GM18505 (cell line): ENCODE data around the gene HMCN1.
A peak's percentile ranks its signal among the peaks of the same experiment; 100 is the strongest.
"Not testable (repeated sequence)": the region's sequence is repeated elsewhere in the genome, so short reads cannot be mapped to it uniquely, and the experiment has no call there.

Experiments
- ATAC-seq: cut with Tn5 transposase; IDR thresholded peaks from one replicate; pipeline ENCODE4 v1.9.1; 2021; ENCODE audit not compliant: unreplicated experiment
- POLR2A ChIP-seq: IDR thresholded peaks from 4 replicates; pipeline ENCODE4 v1.6.1; 2011; ENCODE audit warnings: borderline replicate concordance; ENCODE audit not compliant: insufficient read depth, insufficient read length; ENCODE audit errors: extremely low read depth

Gene HMCN1

DNA sequence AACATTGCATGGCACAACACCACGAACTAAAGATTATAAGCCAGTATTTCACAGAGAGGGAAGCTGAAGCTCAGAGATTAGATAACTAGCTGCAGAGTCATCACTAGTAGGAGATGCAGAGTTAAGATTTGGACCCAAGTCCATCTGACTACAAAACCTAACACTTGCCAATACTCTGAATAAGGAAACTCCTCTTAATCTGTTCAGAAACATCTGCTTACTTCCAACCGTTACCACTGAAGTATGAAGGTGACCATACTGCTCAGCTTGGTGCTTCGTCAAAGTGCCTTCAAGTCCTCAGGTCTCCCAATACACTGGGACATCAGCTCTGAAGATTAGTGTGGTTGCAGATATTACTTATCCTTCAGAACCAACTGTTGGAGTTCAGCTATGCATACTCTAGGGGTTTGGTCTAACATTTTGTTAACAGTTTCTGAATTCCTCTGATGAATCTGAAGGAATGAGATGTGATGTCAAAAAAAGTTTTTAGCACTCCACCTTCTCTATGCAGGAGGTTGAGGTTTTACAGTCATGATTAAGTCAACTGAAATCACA, 461.3 kb downstream of the HMCN1 start:
- no peak for TF ChIP-seq POLR2A
- ATAC-seq = no peak

DNA sequence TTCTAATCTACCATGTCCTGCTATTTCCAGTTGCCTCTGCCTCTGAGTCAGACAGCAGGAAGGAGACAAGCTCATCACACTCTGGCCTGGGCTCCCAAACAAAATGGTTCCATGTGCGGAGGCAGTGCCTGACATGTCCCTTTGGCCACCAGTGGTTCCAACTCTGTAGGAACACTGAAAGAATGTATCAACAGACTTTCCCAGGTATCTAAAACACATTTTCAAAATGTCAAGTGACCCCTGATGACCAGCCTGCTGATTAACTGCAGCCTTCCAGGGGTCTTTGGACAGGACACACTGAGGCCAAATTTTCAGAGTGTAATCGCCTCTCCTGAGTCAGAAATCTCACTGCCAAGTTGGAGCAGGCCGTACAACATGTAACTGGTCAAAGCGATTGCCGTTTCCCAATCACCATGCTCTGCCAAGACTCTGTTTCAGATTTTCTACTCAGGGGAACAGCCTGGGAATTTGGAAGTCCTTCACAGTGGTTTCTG, 468.1 kb downstream of the HMCN1 start:
- no peak for TF ChIP-seq POLR2A
- no peak for ATAC-seq

DNA sequence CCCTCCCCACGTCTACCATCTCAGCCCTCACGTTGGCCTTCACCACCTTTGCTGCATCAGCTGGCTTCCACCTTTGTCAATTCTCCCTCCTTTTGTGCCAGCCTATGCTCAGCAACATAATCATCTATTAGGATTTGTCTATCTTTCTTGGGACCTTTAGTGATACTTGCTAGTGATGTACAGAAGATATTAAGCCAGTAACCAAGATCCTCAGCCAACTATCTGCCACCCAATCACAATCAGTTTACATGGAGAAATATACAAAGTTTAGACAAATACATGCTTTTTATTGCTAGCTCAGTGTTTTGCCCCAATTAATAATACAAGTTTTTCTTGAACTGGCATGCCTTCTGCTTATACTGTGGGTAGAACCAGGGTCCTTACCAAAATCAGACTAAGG, 468.6 kb downstream of the HMCN1 start:
- ATAC-seq = no peak
- TF ChIP-seq POLR2A = no peak

DNA sequence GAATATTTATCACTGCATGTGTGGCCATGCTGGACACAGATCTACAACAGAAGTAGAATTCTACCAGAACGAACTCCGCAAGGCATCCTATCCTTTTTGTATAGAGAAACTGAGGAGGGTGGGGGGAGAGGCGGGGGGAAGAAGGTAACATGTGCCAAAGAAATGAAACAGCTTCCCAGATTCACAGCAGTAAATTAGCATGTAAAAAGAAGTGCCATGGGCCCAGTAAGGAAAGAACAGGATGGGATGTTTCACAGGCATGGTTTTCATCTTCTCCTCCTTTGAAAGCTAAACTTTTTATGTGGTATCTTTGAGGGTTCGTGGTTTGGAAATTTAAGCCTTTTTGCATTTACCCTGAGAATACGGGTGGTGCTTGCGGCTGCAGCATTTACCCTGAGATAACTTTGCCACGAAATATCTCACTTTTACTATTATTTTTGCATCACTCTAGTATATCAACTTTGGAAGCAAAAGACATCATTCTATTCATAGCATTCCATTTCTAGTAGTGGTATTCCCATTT, 471.9 kb downstream of the HMCN1 start:
- TF ChIP-seq POLR2A = no peak
- no peak for ATAC-seq

DNA sequence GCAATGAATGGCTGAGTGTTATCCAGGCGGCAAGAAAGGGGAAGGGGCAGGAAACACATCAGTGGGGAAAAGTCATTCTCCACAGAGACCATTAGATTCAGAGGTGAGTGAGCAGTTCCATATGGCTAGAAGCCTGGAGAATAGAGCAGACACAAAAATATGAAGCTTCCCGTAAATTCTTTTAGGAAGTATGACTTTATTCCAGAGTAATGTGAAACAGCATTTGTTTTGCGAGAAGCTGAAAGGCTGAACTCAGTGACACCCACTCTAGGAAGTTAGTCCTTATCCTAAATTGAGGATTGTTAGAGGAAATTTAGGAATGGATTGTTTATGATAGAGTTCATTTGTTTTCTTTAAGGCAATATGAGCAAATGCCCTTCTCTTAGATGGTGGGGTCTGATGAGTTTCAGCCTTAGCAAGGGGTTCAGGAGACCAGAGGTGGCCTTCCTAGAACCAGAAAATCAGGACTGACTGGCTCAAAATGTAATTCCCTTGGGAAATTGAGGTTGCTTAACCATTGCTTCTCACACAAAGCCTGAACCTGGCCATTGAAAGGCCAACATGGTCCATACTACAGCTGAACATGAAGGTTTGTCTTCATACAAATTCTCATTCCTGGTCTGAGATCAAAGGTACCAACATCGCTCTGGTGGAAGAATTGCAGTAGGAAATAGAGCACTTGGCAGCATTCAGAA, 473.3 kb downstream of the HMCN1 start:
- no peak for ATAC-seq
- TF ChIP-seq POLR2A = no peak

DNA sequence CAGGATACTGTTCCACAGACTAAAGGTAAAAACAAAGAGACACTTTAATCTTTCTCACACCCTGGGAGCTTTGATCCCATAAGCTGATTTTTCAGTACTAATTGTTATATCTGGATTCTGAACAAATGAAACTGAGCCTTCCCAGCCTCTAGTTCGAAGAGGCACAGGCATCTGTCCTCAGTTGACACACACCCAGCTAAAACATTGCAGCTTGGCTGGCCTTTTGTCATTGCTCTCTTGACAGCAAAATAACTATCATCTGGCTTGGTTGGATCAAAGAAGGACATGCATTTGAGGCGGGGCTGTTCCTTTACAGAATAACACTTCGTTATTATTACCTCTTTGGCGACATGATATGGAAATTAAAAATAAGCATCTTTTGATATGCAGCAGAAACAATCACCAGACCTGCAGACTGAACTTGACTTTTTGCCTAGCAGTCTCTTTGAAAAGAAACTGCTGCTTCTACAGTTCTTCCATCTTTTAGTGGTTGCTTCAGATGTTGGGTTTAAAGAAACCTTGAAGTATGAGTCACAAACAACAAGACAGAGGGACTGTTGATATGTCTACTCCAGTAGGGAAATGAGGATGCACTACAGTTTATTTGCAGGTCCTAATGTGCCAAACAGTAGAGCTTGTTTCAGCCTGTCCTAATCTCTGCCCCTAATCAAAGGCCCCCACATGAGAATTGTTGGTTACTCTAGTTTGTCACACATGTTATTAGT, 474.4 kb downstream of the HMCN1 start:
- no peak for ATAC-seq
- no peak for TF ChIP-seq POLR2A

DNA sequence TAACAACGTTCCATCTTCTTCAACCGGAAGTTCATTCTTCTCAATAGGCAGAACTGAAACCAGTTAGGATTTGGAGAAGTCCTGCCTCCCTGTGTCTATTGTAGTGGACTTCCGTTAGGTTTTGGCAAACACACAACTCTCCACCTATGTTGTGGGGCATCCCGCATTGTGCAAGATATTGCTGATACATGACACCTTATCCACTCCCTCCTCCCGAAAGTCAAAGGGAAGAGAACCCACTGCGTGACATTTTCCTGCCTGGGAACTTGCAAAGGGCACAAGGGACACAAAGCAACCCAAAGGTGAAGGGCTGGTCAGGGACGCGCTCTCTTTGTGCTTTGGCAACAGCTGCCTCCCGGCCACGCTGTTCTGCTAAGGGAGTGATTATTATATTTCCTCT, 476.1 kb downstream of the HMCN1 start:
- no peak for TF ChIP-seq POLR2A
- ATAC-seq = no peak

DNA sequence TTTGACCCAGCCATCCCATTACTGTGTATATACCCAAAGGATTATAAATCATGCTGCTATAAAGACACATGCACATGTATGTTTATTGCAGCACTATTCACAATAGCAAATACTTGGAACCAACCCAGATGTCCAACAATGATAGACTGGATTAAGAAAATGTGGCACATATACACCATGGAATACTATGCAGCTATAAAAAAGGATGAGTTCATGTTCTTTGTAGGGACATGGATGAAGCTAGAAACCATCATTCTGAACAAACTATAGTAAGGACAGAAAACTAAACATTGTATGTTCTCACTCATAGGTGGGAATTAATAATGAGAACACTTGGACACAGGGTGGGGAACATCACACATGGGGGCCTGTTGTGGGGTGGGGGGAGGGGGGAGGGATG, 477.4 kb downstream of the HMCN1 start:
- ATAC-seq = not testable (repeated sequence)

DNA sequence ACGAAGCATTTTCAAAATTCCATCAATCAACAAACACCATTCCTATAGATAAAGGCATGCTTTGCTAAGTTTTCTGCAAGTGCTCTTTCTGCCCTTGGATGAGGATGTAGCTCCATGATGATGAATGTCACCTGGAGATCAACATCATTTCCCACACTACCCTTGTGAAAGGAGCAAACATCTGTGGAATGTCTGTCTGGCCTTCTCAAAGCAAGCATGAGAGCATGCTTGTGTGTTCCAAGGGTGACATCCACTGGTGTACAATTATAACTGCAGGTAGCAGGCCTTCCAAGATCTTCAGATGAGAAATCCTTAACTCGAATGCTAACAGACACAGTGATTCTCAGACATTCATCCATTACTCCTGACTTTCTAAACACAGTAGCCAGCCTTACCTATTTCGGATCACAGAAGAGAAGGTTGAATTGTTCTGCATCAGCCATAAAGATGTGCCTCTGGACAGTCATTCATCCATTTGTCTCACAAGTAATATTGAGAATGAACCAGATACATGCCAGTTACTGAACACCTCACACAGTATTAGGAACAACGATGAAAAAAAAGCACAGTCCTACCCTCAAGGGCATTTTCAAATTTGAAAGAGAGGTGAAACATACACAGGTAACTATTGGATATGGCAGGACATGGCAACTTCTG, 478.5 kb downstream of the HMCN1 start:
- no peak for TF ChIP-seq POLR2A
- peak; percentile 92 for ATAC-seq

DNA sequence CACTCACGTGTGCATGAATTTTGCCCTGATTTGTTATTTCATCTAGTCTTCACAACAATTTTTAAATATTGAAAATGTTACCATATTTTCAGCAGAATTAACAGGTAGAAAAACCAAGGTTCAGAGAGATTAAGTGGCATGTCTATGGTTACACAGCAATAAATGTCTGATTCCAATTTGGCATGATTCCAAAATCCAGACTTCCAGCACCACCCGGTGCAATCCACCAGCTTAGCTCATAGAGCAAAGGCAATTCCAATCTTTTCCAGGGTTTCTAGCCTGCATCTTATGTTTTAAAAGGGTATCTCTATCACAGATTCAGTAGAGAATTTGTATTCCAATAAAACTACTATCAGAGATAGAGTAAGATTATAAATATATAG, 479.0 kb downstream of the HMCN1 start:
- no peak for ATAC-seq
- no peak for TF ChIP-seq POLR2A

DNA sequence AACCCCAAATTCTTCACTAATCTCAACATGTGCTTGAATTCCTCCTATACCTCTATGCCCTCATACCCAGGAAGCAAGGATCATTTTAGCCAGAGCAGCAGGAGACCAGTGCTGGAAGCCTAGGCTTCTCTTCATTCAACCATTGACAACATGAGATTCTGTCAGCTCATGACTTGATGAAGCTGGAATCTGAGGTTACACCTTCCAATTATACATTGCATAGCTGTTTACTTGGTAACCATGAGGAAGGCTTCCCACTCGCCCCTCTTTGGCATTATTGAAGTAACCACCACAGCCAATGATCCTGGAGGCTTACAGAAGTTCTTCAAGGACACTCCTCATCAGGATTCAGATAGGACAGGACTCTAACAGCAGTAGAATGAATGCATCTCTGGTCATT, 480.6 kb downstream of the HMCN1 start:
- no peak for ATAC-seq
- no peak for TF ChIP-seq POLR2A

DNA sequence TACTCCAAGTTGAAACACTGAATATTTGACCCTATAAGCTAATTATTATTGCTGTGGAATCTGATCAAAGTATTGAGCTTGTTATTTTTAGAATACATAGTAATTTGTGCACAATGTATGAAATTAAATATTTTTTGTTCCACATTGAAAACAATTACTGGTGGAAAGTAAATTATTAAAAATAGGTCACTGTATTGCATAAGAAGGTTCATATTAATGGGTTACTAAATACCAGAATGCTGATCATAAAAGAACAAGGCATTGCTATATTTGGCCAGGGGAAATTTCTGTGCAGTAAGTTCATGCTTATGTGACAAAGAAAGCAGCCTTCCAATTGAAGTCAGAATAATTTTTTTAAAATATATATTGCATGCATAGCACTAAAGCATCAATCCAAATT, 481.4 kb downstream of the HMCN1 start:
- TF ChIP-seq POLR2A = no peak
- no peak for ATAC-seq

DNA sequence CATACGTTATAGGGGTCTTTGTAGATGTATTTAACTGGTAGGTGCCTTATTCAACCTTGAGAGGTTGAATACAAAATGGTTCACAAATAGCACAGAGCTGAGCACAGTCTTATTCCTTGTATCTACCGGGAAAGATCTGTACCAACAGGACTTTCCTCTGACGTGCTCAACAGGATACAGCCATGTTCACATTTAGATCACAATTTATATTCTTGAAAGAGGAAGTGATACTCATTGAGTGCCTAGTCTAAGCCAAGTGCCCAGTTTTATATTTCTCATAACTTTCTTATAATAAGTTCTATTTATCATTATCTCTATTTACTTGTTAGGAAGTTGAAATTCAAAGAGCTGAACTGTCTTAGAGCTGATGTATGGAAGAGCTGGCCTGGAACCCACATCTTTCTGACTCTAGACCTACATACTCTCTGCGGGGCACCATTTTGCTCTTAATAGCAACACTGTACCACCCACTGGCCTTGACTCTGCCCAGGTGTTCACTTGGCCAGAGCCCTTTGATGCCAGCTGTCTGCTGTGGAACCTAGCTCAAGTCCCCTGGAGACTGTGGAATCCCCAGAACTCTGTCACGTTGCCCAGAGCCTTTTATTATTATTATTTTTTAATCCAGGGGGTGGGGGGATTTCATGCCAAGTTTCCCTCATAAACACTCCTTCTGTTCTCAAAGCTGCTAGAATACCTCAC, 484.6 kb downstream of the HMCN1 start:
- ATAC-seq = peak; percentile 91
- no peak for TF ChIP-seq POLR2A

DNA sequence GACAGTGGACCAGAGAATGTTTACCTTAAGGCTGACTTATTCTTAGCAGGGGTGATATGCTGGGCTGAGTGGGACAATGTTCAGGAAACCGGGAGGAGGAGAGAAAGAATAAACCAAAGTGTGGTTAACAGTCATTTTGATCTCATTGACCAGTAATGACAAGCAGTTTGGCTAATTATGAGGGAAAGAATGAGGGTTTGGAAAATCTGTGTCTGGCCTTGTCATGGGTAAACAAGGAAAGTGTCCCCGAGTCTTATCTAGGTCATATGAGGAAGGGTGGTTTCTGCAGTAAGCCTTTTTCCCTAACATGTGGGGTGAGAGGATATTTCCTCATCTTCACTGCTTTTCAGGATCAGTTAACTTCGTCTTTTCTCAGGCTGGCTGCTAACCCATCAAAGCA, 485.9 kb downstream of the HMCN1 start:
- ATAC-seq = no peak
- no peak for TF ChIP-seq POLR2A

DNA sequence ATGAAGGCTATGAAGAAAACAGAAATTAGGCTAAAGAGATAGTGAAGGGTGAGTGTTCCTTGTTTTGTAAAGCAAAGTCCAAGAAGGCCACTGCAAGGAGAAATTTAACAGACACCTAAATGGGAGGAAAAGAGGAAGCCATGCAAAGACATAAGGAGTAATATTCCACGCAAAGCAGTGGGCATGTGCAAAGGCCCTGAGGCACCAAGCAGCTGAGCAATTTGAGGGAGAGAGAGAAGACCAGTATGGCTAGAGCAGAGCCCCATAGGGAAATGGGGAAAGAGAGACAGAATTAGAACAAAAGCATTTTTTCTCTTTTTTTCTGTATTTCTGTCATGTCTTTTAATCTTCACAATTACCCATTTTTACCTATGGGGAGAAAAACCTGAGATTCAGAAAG, 486.7 kb downstream of the HMCN1 start:
- TF ChIP-seq POLR2A = no peak
- no peak for ATAC-seq
